HG03066 (cell line): ENCODE measurements around the gene MAEA.

Experiments used
- ATAC-seq: cut with Tn5 transposase; IDR thresholded peaks from one replicate; pipeline ENCODE4 v1.9.1; 2021; ENCODE audit warnings: low read depth; ENCODE audit not compliant: unreplicated experiment

The MAEA gene

DNA sequence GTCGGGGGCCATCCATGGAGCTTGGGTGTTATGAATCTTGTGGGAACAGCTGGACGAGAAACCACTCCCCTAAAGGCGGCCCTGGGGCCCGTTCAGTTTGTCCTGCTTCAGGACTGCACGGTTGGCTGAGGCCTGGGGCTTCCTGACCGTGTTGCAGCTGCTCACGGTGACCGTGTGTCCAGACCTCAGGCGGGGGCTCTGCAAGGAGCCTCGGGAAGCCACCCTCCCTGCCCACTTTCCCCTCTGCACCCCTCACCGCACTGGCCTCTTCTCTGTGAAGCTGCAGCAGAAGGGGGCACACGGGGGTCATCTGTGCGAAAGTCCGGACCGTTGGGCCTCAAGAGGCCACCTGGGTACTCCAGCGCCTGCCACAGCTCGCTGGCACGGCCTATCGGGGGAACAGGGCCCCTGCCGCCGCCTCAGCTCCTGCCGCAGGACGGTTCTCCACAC lies 86.7 kb downstream of the MAEA start:
- ATAC-seq = no peak

DNA sequence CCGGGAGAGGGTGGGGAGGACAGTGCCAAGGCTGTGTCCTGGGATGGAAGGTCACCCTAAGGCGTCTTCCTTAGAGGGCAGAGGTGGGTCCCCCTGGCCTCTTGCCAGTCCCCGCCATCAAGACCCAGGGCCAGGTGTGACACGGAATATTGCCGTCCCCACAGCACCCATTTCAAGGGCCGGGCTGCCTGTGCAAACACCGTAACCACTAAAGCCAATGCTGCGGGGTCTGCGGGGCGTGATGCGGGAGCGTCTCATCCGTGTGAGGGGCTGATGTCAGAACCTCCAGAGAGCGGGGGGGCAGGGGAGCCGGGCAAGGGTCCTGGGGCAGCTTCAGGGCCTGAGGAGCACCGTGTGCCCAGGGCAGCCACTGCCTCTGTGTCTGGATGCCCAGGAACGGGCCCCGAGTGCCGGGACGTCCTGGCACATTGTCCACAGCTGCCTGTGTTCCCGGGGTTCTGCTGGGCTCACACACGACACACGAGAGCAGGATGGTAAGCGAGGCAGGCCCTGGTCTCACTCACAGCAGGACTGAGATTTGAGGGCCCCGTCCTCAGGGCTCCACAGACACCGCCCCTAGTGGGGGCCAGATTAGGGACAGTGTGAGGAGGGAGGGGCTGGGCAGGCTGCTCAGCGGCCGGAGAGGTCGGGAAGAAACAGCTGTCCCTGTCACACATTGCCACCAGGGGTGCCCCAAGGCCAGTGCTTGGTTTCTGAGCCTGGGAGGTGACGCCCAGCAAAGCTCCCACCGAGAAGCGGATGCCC lies 87.3 kb downstream of the MAEA start:
- ATAC-seq = no peak

DNA sequence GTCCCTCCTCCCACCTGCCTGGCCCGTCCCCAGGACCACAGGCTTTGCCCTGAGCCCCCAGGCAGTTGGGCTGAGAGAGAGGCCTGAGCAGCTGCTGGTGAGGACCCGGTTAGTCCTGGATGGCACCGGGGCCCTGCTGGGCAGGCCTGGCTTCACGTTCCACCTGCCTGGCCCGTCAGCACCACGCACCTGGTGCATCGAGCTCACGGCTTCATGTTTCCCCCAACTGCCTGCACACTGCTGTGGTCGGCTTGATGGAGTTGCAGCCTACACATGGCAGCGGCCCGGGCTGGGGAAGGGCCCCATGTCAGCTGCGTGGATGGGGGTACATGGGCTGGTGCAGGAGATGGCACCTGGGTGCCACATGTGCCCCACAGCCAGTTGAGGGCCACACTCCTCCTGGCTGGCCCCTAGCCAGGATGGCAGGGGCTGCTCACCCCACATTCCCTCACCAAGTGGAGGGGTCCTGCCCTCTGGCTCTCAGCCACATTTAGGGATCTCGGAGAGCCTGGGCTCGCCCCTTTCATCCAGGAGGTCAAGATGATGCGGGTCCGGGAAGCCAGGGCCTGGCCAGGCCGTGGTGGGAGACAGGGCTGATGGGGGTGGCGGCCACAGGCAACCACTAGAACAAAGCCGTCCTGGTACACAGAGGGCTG lies 88.0 kb downstream of the MAEA start:
- no peak for ATAC-seq

DNA sequence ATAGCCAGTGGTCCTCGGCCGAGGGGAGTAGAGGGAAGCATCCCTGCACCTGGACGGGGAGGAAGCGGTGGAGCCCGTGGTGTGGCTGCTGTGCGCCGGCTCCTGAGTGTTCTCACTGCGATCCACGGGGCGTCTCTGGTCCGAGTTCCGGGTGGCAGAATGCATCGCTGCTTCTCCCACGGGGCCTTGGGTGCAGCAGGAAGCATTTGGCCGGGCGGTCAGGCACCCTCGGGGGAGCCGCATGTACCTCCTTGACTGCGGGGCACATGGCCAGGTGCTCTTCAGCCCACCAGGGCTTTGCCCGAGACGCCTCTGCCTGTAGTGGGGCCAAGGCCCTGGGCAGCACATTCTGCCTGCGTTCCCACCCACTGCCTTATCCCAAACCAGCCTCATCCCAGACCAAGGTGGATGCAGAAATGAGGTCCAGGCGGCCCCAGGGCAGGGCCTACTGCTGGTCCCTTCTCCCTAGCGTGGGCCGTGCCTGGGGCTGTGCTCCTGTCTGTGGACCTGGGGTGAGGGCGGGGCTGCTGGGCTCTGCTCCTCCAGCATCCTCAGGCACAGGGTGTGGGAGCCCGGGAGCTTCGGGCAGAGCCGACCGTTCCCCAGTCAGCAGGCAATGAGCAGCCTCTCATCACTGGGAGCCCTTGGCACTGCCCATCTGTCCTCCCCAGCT lies 89.0 kb downstream of the MAEA start:
- no peak for ATAC-seq

DNA sequence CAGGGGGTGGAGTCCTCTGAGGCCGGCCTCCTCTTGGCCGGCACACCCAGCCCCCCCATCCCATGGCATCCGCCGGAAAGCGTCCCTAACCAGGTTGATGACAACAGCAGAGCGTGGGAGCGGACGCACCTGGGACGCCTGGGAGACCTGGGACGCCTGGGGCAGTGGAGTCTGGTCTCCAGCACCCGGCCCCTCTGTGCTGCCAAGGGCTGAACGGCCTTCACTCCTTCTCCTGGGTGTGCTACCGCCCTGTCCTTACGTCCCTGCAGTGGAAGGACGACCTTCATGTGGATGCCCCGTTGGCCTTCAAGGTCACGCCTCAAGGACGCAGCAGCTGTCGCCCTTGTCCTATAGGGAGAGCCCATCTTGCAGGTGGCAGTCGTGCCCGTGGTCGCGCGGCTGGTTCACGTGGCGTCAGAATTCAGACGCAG lies 89.7 kb downstream of the MAEA start:
- ATAC-seq = no peak

DNA sequence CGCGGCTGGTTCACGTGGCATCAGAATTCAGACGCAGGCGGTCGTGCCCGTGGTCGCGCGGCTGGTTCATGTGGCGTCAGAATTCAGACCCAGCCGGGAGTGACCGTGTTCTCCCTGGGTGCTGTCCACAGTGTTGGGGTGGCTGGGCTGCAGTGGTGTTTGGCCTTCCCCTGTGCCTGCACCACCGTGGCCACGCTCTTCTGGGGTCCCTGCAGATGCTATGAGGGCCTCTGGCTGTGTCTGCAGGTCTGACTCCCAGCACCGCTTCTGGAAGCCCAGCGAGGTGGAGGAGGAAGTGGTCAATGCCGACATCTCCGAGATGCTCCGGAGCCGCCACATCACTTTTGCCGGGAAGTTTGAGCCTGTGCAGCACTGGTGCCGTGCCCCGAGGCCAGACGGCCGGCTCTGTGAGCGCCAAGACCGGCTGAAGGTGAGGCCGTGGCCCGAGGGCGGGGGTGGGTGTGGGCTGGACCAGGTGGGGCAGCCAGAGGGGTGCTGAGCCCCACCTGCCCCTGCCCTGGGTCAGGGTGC lies 90.2 kb downstream of the MAEA start:
- no peak for ATAC-seq

DNA sequence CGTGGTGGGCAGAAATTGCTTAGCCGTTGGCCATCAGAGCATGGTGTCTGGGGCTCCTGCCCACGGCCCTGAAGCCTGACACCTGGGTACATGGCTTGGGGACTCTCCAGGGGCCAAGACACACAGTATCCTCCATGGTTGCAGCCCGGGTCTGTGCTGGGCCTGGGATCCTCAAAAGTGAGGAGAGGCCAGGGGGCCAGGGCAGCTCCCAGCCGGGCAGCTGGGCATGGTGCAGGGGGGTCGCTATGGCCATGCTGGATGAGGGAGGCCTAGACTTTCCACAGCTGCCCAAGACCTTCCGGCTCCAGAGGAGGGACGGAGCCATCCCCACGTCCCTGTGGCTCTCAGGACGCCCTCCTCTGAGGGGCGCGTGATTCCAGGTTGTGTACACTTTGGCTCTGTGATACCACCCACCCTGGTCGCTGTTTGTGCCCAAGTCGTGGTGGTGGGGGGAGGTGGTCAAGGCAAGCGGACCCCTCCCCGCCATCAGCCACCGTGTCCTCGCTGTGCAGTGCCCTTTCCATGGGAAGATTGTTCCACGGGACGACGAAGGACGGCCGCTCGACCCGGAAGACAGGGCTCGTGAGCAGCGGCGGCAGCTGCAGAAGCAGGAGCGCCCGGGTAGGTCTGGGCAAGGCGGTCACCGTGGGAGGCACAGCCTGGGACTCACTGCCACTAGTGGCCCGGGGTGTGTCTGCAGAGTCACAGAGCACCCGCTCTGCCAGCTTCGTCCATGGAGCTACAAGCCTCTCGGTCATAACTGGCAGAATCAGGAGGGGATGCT lies 90.9 kb downstream of the MAEA start:
- ATAC-seq = no peak

DNA sequence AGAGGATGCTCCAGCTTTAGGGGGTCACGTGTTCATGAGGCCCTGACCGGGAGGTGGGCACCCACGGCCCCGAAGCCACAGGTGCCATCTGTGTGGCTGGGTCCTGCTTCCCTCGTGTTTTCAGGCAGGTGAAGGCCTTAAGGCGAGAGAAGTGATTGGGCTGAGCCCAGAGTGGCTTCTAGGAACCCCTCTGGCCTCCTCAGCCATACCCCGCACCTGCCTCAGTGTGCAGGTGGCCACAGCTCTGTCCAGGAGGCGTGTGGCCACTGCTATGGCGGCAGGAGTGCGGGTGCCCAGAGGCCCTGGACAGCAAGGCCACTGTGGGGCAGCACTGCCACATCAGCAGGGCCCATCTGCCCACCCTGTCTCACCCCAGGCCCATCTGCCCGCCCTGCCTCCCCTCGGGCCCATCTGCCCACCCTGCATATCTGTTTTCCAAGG lies 91.5 kb downstream of the MAEA start:
- ATAC-seq = no peak

DNA sequence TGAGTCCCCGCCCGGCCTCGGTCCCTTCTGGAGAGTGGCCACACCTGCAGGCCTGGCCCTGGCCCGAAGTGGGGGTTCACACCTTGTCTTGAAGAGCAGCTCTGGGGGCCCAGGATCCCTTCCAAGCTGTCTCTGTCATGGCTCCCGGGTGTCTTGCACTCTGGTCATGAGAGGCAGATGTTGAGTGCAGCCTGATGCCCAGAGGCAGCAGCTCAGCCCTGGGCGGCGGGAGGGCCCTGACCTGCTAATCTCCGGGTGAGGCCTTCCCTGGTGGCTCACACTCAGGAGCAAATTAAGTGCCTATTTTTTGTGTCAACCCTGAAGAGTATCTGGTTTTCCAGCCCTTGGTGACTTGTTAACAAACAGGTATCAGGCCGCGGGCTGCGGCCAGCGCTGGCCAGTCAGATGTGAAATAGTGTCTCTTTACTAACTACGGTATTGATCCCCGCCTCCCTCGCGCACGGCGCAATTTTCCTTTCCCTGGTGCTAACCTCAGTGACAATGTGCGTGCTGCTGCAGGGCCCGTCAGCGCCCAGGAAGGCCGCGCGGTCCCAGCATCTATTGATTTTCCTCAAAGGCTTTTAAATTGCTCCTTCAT lies 92.4 kb downstream of the MAEA start:
- ATAC-seq = no peak

DNA sequence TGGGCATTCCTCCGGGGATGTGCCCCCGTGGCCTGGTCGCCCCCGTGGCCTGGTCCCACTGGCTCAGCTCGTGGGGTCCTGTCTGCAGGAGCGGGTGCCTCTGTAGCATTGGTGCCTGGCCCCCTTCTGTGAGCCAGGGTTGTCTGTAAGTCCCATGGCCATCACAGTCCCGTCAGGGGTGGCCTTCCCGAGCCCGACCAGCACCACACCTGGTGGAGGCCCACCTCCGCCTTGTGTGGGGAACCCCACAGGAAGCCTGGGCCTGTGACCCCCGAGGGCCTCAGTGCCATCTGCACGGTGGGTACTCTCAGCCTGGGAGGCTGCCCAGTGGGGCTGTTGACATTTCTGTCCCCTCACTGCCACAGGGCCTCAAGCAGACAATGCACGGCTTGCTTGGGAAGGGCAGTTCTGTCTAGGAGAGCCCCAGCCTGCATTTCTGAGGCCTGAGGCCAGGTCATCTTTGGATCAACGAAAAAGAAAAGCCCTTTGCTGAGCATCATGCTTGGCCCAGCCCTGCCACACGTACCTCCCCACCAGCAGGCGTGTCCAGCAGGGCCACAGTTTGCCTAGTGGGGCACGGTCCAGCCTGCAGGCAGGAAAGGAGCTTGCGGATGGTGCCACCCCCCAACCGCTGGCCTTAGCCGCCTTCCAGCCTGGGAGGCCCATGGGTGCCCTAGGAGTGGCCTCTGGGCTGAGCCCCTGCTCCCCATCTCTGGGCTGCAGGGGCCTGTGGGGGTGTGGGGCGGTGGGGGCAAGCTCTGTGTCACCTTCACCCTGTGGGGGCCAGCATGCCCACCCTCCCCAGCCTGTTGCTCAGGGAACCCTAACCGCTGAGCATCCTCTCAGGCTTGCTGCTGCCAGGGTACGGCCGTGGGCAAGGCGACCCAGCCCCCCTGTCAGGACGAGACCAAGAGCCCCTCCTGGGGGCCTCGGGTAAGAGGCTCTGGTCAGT lies 93.4 kb downstream of the MAEA start:
- no peak for ATAC-seq

DNA sequence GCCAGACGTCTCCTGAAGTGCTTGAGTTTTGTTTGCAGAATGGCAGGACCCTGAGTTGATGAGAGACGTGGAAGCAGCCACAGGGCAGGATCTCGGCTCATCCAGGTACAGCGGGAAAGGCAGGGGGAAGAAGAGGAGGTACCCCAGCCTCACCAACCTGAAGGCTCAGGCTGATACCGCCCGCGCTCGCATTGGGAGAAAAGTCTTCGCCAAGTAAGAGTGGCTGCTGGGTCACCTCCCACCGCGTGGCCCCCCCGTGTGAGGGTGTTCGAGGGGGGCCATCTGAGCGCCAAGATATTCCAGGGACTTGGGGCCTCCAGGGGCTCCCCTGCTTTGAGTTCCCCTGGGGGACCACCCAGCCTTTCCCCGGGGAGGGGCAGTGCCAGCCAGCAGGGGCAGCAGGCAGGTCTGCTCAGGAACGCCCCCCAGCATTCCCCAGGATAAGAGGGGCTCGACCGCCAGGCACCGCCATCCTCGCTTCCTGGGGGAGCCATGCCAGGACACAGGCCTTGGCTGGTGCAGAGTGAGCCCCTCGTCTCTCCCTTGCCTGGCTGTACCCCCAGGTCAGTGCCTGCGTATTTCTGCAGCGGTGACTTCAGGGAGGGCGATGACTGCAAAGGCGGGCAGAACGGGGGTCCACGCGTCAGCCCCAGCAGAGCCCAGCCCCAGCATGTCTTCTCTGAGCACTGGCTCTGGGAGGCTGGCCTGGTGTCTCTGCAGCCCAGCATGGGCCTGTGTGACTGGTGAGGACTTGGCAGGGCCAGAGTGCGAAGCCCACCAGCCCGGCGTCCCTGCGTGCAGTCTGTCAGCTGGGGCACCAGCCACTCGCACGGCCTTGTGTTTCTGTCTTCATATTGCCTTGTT lies 94.3 kb downstream of the MAEA start:
- ATAC-seq = no peak

DNA sequence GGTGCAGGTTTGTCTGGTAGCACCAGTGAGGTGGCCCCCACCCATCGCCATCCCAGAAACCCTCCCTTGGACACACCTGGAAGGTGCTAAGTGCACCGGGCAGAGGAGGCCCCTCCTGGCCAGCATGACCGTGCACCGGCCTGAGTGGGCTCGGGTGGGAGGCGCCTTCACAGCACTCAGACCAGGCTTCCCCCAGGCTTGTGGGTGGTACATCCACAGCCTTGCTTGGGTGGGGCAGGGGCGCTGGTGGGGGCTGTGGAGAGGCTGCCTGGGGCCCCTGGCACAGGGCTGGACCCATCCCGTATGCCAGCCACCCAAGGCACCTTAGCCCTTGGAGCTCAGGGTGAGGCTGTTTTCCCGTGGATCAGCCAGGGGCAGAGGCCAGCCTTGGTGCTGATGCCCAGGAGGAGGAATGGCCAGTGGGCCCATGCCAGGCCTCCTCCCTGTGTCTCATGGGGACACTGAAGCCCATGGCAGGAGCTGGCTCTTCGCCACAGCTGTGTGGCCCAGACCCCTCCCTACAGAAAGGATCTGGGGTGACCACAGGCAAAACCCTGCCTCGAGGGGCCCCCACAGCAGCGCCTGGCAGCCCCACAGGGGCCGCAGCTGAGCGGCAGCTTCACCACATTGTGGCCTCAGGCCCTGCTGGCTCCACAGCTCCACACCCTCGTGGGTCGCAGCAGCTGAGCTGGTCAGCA lies 95.1 kb downstream of the MAEA start:
- no peak for ATAC-seq

DNA sequence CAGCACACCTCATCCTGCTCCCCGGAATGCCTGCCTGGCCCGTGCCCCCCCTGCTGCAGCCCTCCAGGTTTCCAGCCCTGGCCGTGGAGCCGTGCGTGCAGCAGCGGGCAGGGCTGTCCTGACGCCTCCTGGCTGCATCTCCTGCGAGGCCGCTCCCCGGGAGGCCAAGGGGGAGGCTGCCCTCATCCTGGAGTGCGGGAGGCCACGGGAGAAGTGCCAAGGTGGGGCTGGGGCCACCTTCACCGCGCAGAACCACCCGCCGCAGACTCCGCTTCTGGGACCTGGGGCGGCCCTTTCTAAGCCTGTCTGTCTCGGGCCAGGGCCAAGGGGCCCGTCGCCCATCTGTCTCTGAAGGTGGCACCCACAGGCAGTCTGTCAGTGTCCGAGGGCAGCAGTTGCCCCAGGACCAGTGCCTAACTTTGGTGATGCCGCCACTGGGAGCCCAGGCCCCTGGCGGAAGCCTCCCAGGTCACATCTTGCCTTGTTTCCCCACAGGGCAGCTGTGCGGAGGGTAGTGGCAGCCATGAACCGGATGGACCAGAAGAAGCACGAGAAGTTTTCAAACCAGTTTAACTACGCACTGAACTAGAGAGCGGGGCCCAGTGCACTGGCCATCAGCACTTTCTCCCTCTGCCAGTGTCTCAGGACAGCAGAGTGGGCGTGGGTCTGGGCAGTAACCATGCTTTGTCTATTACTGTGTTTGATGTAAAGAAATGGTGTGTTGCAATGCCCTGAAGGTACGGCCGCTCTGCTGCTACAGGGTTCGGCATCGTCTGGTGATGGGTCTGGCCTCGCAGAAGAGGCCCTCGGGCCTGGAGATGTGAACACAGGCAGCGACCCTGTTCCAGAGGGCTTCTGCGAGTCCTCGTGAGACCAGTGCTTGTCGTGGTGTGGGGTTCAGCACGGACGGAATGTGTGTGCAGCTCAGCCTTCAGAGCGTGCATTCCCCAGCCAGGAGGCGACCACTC lies 96.0 kb downstream of the MAEA start:
- no peak for ATAC-seq
